NCI-H2107 treated with DMSO at 0.1 percent for 48 hours (cell line): ENCODE measurements around the gene ZC2HC1B.

Experiments used
- DNase-seq: peaks from one replicate; lab custom pipeline; 2025; ENCODE audit not compliant: unreplicated experiment; lab: John Stamatoyannopoulos, UW

The ZC2HC1B gene

GRCh38 chr6:143928853-143929252, 64.6 kb downstream of the ZC2HC1B start:
- DNase-seq, result no peak

- no peak for DNase-seq
Observed at GRCh38 chr6:143929975-143930374, 65.7 kb downstream of the ZC2HC1B start.

DNA sequence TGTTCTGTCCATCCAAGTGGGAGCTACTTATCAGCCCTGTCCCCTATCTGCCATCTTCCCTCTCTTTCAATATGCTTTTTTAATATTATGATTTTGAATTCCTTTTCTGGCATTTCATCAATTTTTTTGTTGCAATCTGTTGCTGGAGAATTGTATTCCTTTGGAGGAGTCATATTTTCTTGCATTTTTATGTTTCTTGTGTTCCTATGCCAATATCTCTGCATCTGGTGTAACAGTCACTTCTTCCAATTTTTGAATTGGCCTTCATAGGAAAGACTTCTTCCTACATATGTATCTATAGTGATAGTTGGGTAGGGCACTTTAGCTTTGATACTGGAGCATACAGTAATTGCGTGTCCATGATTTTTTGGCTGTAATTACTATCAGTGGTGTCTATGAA, 70.1 kb downstream of the ZC2HC1B start:
- DNase-seq, result no peak

GRCh38 chr6:143934867-143935266, 70.6 kb downstream of the ZC2HC1B start:
- no peak for DNase-seq

DNA sequence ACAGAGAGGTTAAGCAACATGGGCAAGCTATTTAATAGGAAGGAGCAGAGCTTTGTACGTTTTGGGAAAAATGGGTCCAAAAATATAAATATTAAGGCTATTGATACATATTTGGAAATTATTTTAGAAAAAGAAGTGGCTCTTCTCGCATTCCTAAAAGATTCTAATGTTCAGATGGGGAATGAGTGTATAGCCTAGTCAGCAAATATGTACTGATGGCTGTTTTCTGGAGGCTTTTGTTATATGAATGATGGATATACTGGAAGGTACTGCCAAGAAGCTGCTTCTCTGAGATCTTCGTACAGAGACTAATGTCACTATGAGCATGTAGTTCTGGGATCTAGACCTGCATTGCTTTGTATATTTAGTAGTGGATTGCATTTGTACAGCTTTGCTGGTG, 72.1 kb downstream of the ZC2HC1B start:
- no peak for DNase-seq

DNA sequence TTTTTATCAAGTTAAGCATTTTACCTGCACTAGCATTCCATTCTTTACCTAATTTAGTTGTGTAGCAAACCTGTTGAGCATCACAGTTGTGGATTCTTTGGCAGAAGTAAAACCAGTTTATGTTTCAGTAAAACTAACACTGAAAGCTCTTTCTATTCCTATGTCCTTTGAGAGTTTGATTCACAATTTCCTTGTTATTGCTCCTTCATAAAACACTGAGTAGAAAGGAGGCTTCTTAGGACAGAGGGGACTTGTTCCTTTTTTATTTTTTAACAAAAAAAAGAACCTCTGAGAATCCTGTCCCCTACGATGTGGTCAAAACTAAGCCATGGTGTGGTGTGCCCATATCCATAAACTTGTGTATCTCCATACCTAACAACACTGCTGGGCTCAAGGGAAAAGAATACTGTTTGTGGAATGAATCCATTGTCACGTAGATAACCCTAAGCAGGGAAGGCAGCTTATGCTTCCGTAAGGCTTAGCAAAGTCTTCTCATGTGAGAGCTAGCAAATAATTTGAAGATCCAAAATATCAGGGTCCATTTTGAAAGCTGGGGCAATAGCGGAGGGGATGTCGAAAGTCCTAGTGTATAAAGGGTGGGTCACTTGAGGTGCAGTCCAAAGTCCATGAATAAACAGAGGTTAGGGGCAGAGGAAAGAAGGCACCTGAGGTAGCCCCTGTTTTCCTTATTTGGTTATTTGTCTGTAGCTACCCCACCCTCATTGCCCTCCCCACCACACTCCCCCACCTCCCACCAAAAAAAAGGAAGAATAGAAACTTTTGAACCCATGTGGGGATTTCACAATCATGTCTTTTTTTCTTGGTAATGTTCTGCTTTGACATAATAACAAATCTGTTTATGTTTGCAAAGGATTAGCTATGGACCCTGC, 72.7 kb downstream of the ZC2HC1B start:
- no peak for DNase-seq

DNA sequence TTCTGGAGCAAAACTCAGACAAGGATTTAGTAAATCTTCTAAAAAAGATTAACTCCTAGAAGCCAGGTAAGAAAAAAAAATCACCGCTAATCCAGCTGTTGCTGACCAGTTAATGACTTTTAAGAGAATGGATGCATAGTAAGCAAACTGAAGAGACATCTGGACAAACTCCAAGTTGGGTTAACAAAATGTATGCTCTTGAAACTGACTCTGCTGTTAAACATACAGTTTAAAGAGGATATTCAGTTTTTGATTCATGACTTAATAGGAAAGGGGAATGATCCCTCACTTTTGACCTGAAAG, 73.3 kb downstream of the ZC2HC1B start:
- DNase-seq, result no peak

- no peak for DNase-seq
Observed at GRCh38 chr6:143939364-143939763, 75.1 kb downstream of the ZC2HC1B start.

- peak; percentile 11 for DNase-seq
Observed at GRCh38 chr6:143940011-143940597, 75.8 kb downstream of the ZC2HC1B start.

GRCh38 chr6:143941852-143942627, 77.8 kb downstream of the ZC2HC1B start:
- DNase-seq, result no peak

GRCh38 chr6:143948208-143948607, 83.9 kb downstream of the ZC2HC1B start:
- no peak for DNase-seq

DNA sequence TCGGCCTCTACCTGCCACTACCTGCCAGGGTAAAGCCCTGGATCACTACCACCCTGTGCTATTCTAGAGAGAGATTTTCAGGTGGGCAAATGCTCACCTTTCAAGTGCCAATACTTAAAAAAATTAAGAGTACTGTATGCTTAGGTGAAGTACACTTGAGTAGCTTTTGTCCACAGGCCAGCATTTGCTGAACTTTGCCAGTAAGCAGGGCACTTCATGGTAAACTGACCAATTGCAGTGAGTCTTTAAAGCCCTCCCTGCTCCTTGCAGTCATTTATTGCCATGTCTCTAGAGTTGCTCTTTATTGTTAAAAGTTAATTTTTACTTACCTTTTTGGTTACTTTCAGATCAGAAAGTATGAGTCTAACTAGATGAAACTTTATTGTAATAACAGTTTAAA, 85.3 kb downstream of the ZC2HC1B start:
- no peak for DNase-seq

DNA sequence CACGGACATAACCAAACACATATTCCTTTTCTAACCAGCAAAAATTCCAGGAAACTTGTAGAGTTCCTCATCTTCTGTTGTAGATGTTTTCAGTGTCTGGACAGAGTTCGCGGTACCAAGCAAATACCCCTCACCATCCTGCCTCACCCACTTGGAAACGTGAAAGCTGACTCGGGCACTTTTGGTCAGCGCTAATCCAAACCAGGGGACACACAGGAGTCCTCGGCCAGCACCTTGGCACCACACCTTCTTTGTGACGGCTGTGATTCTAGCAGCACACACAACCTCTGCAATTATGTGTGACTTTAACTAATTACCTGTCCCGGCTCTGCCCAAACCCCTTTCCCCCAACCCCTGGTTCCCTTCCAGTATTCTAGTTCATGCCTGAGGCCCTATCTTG, 85.7 kb downstream of the ZC2HC1B start:
- DNase-seq, result no peak

DNA sequence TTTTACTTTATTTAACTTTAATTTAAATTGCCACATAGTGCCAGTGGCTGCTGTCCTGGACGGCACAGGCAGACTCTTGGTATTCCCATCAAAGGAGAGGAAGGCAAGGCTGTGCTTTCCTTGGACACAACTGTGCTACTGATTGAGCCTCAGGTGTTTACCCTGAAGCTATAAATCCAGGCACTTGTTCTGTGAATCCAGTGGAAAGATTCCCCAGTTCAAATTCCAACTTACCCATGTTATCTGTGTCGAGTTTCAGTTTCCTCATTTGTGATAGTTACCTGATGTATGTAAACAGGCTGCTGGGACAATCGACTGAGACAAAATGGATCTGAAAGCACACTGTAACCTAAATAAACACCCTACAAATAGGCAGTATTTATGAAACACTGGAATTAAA, 86.6 kb downstream of the ZC2HC1B start:
- DNase-seq, result no peak

DNA sequence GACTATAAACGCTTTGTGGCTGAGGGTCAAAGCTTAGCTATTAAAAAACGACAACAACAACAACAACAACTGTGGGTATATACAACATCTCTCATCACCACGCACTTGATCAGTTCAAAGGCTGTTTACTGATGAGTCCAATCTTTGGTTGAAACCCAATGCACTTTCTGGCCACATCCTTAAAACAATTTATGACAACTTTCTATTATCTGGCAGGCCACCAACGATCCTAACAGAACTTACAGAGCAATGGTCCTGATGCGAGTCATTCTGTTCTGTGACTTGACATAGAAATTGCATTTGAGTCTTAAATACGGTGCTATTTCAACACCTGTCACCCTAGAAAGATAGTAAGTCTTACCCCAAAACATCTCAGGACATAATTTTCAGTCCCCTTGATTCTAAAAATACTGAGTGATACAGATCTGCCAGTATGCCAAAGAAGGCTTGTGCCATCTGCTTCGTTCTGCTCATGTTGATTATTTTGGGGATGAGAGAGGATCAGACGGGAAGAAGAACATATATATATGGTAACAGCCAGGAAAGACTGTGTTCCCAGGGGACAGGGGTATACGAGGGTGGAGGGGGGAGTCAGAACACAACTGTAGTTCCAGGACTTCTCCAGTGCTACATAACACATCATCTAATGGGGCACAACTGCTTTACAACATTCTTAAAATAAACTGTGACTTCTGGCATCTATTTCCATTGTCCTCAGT, 87.9 kb downstream of the ZC2HC1B start:
- no peak for DNase-seq

DNA sequence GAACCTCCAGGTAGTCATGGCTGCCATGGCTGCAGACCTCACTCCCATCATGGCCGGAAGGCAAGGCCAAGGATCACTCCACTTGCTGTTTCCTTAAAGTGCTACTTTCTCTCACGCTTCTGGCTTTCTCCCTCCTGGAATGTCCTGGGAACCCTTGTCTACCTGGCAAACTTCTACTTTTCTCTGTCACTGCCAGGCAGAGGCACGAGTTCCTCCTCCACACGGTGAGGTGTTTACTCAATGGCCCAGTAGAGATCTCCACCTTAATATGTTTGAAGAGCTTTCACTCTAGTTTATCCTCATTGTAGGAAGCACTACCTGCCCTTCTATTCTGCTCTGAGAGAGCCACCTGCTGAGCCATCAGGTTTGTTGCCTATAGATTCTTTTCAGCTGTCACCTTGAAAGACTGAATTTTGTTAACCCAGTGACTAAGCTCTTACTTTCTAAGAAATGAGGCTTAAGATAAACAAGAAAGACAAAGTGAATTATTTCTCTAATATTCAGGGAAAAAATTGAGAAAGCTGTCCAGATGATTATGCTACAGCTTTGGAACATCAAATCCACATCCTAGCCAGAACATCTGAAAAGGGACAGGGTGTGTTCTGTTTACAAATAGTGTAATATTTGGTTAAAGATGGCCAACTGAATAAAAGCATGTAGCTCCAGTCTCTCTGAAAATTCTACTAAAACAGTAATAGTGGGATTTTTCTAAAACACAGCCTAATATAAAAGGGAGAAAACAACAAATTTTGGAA, 88.8 kb downstream of the ZC2HC1B start:
- DNase-seq, result no peak

DNA sequence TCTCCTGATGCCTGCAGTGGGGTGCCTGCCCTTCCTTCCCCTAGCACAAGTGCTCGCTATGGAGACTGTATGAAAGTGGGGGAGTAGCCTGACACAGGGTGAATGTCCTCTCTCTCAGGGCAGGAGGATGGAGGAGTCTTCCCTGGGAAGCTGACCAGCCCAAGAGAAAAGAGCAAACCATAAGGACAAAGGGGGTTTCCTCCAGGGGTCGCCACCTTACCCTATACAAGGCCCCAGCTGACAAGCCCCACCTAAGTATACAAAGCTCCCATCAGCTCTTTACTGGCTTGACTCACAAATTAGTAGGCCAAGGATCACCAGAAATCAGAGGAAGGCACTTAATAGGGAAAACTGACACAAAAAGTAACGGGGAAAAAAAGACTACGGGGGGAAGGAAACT, 89.6 kb downstream of the ZC2HC1B start:
- no peak for DNase-seq

DNA sequence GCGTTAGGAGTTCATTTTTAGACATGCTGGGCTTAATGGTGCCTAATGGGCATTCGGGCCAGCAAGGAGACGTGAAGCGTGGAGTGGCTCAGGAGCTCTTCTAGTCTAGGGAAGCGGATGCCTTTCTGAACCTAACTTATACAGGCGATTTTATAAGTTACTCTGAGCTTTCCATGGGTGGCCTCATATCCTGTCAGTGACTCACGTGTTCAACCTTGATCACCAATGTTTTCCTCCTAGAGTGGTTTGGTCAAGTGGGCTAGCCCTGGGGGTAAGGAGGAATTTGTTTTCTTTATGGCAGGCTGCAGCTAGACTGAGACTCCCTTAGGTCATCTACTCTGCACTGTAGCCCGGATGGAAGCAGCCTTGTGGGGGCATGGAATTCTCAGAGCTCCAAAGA, 91.7 kb downstream of the ZC2HC1B start:
- no peak for DNase-seq

DNA sequence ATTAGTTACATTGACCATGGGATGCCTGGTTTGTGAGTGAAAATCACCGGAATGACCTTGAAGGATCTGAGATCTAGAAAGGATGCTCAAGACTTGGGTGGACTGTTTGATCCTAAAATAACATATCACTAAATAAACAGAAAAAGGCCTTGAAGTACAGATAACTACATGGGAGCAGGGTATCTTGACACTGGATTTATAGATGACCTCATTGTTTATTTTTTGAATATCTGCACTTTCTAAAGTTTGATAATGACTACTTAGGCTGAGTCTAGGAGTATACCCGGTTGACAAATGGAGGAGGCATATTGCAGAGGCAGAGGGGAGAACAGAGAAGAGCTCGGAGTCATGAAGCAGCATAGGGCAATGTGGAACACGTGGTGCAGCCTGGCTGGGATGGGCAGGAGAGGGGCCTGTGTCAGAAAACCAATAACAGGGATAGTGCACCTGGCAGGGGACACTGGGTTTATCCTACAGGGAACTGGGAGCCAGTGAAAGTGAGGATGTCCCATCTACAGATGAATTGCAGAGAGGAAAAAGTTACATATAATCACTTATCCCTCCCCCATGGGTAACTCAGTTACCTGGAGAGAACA, 93.5 kb downstream of the ZC2HC1B start:
- DNase-seq, result no peak

- no peak for DNase-seq
Observed at GRCh38 chr6:143958839-143959399, 94.6 kb downstream of the ZC2HC1B start.
